Ectodermal cell (in vitro differentiated cells): ENCODE results near the gene KIAA1671.

Experiments
- H3K27ac ChIP-seq: 2 replicates; pipeline ENCODE4 v1.7.0; 2013; ENCODE audit warnings: mild to moderate bottlenecking, low read depth, low read length; ENCODE audit not compliant: insufficient read depth, poor library complexity, severe bottlenecking
- H3K27me3 ChIP-seq: 2 replicates; pipeline ENCODE4 v1.7.0; 2013; ENCODE audit warnings: mild to moderate bottlenecking, low read length; ENCODE audit not compliant: insufficient read depth, control insufficient read depth, poor library complexity, severe bottlenecking
- H3K36me3 ChIP-seq: one replicate; pipeline ENCODE4 v1.7.0; 2013; ENCODE audit warnings: low read length; ENCODE audit not compliant: control insufficient read depth, insufficient read depth
- H3K4me1 ChIP-seq: one replicate; pipeline ENCODE4 v1.7.0; 2013; ENCODE audit warnings: low read length; ENCODE audit not compliant: control insufficient read depth, insufficient read depth
- H3K4me3 ChIP-seq: 2 replicates; pipeline ENCODE4 v1.7.0; 2013; ENCODE audit warnings: low read depth, low read length, control low read depth; ENCODE audit not compliant: insufficient read depth
- H3K9me3 ChIP-seq: 2 replicates; pipeline ENCODE4 v1.7.0; 2013; ENCODE audit warnings: mild to moderate bottlenecking, low read length, moderate library complexity; ENCODE audit not compliant: control insufficient read depth
- WGBS, 2 experiments: methylation state at CpG; one replicate each; pipeline ENCODE4 v1.1.7; 2013; ENCODE audit warnings: missing lambda C conversion rate in 2 of 2; 5-methylcytosine and 5-hydroxymethylcytosine counted together

Gene KIAA1671

DNA sequence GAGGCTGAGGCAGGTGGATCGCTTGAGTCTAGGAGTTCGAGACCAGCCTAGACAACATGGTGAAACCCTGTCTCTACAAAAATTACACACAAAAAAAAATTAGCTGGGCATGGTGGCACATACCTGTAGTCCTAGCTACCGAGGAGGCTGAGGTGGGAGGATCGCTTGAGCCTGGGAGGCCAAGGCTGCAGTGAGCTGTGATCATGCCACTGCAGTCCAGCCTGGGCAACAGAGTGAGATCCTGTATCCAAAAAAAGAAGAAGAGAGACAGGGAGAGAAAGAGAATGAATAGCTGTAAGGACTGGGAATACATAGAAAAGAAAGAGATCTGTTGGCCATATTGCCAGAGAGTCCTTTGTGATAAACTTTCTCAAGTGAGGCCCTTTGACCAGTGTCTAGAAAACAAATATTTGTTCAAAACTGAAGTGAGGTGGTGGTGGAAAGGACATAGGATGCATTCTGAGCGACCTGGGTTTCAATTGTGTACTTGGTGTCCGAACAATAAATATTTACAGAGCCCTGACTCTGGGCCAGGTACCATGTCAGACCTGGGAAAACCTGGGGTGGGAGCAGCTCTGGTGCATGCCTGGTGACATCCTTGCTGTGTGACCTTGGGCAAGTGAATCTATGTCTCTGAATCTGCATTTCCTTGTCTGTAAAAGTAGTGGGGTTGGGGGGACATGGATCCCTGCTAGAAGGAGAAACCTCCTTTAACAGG lies 157.5 kb downstream of the KIAA1671 start:
- no peak overlapping the region for H3K4me3 ChIP-seq
- 91 to 92% methylated on average over 6 of the region's 6 CpGs for WGBS, 2 experiments
- H3K27ac ChIP-seq = no peak overlapping the region
- H3K27me3 ChIP-seq = peaks cover 7% of the 10 kb centered on the region
- H3K9me3 ChIP-seq = no peaks in the 10 kb centered on the region
- H3K36me3 ChIP-seq = no peaks in the 10 kb centered on the region
- H3K4me1 ChIP-seq = peaks cover 8% of the 10 kb centered on the region

DNA sequence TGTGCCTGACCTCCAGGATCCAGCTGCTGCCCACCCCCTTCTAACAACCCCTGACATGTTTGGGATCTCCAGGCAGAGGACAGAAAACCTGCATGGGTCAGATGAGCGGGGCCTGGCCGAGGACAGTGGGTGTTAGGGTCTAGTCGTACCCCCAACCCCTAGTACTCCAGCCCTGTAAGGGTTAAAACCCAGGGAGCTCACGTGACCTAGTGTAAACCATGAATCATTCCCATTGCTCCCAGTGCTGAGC lies 158.0 kb downstream of the KIAA1671 start:
- Histone ChIP-seq H3K4me1 (peaks cover 12% of the 10 kb centered on the region), H3K27me3 (peaks cover 7% of the 10 kb centered on the region), H3K36me3 (no peaks in the 10 kb centered on the region), H3K27ac (no peak overlapping the region), H3K9me3 (no peaks in the 10 kb centered on the region), H3K4me3 (peak overlapping the region; percentile 43)
- 16 to 20% methylated on average over 4 of the region's 4 CpGs for WGBS, 2 experiments

DNA sequence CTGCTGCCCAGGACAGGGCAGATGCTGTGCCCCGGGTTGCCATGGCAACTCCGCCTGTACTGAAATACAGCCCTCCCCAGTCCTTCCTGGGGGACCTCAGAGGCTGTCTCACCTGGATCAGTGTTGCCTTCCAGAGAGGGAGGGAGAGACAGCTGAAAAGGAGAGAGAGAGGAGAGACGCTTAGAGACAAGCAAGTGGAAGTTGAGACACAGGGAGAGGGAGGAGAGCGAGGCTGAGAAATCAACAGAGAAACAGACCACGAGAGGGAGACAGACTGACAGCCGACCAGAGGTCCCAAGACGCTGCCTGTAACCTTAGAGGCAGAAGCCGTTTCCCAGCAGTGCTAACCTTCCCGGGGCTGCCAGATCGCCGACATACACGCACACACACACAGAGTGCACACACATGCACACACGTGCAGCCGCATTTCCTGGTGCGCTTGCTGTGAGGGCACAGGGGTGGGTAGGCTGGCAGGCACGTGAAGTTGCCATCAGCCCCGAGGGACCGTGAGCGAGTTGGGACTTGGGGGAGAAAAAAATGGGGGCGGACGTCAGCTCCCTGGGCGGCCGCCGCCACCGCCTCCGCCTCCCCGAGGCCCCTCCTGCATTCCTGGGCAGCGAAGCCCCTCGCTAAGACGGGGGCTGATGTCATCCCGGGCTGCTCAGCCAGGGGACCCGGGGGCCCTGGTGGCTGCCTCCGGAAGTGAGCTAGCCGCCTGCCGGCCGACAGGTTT lies 158.5 kb downstream of the KIAA1671 start:
- no peaks in the 10 kb centered on the region for H3K36me3 ChIP-seq
- H3K27me3 ChIP-seq = peaks cover 7% of the 10 kb centered on the region
- H3K27ac ChIP-seq = peak overlapping the region; percentile 88
- no peaks in the 10 kb centered on the region for H3K9me3 ChIP-seq
- peak overlapping the region; percentile 43 for H3K4me3 ChIP-seq
- WGBS, 2 experiments = 0 to 1% methylated on average over 36 of the region's 36 CpGs
- H3K4me1 ChIP-seq = peaks cover 12% of the 10 kb centered on the region

GRCh38 chr22:25111579-25112517 lies 159.3 kb downstream of the KIAA1671 start:
- 24 to 27% methylated on average over 31 to 32 of the region's 35 CpGs for WGBS, 2 experiments

GRCh38 chr22:25112538-25113253 lies 160.2 kb downstream of the KIAA1671 start:
- Histone ChIP-seq H3K36me3 (no peaks in the 10 kb centered on the region), H3K4me3 (no peak overlapping the region), H3K9me3 (no peaks in the 10 kb centered on the region), H3K27me3 (peaks cover 7% of the 10 kb centered on the region), H3K27ac (no peak overlapping the region), H3K4me1 (peaks cover 12% of the 10 kb centered on the region)
- WGBS, 2 experiments = 81% methylated on average over 20 of the region's 20 CpGs

More at GRCh38 chr22:25111579-25112517, 159.3 kb downstream of the KIAA1671 start:
- H3K27ac ChIP-seq = no peak overlapping the region
- peaks cover 7% of the 10 kb centered on the region for H3K27me3 ChIP-seq
- H3K36me3 ChIP-seq = no peaks in the 10 kb centered on the region
- H3K4me3 ChIP-seq = peak overlapping the region; percentile 43
- no peaks in the 10 kb centered on the region for H3K9me3 ChIP-seq
- H3K4me1 ChIP-seq = peaks cover 12% of the 10 kb centered on the region

DNA sequence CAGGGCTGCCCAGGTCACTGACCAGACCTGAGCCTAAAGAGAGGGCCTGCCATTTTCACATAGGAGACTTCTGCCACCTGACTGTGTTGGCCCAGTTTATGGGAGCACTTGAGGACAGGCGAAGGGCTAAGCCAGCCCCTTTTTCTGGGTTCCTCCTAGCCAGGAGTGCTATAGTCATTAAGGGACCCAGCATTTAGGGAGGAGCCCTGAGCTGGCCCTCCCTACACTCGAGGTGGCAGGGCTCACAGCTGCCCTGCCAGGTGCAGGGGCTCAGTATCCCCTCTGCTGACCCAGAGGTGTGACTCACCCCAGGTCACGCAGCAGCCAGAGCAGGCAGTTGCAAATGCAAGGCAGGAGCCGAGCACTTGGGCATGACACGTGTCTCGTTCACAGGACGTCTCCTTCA lies 160.8 kb downstream of the KIAA1671 start:
- no peak overlapping the region for H3K4me3 ChIP-seq
- no peak overlapping the region for H3K27ac ChIP-seq
- no peaks in the 10 kb centered on the region for H3K36me3 ChIP-seq
- H3K27me3 ChIP-seq = peaks cover 7% of the 10 kb centered on the region
- no peaks in the 10 kb centered on the region for H3K9me3 ChIP-seq
- 91 to 92% methylated on average over 7 of the region's 7 CpGs for WGBS, 2 experiments
- peaks cover 12% of the 10 kb centered on the region for H3K4me1 ChIP-seq

- H3K27ac ChIP-seq = no peak overlapping the region
- peaks cover 7% of the 10 kb centered on the region for H3K27me3 ChIP-seq
- H3K4me3 ChIP-seq = no peak overlapping the region
- H3K36me3 ChIP-seq = no peaks in the 10 kb centered on the region
- WGBS, 2 experiments = 80 to 81% methylated on average over 16 of the region's 17 CpGs
- H3K4me1 ChIP-seq = peaks cover 13% of the 10 kb centered on the region
- H3K9me3 ChIP-seq = no peaks in the 10 kb centered on the region
Observed at GRCh38 chr22:25114369-25115362, 162.2 kb downstream of the KIAA1671 start.

DNA sequence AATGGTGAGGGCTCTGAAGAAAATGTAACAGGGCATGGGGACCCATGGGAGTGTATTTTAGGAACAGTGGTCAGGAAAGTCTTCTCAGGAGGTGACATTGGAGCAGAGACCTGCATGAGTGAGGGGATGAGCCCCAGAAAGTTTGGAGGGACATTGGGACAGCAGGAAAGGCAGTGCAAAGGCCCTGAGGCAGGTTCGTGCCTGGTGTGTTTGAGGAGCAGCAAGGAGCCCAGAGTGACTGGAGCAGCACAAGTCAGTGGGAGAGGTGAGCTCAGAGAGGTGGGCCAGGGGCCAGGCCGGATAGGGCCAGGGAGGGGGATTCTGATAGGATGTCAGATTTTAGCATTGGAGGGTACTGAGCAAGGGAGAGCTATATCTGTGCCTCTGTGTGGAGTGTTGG lies 167.1 kb downstream of the KIAA1671 start:
- H3K27ac ChIP-seq = no peak overlapping the region
- WGBS, 2 experiments = 80 to 83% methylated on average over 2 of the region's 2 CpGs
- H3K4me3 ChIP-seq = no peak overlapping the region
- no peaks in the 10 kb centered on the region for H3K9me3 ChIP-seq
- H3K27me3 ChIP-seq = no peaks in the 10 kb centered on the region
- peaks cover 3% of the 10 kb centered on the region for H3K36me3 ChIP-seq
- peaks cover 12% of the 10 kb centered on the region for H3K4me1 ChIP-seq

DNA sequence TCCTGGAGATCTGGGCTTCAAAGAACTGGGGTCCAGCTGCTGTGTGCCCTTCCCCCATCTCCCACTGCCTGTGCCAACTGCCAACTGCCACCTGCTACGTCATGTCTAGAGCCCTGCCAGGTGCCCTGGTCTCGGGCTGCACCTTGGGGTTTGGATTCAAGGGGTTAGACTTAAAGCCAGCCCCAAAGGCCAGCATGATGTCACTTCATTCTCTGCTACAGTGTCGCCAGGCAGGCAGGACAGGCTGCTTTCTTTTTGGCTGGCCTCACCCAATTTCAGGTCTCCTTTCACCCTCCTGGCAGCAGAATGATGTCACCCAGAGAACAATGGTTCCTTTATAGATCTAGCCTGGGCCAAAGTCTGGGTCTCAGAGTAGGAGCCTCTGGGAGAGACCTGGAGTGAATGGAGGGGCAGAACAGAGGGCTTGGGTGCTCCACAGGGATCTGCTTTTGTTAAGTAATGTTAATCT lies 167.6 kb downstream of the KIAA1671 start:
- Histone ChIP-seq H3K4me3 (no peak overlapping the region), H3K9me3 (no peaks in the 10 kb centered on the region), H3K4me1 (peaks cover 11% of the 10 kb centered on the region), H3K36me3 (peaks cover 3% of the 10 kb centered on the region), H3K27ac (no peak overlapping the region), H3K27me3 (no peaks in the 10 kb centered on the region)
- 50 to 53% methylated on average over 3 of the region's 3 CpGs for WGBS, 2 experiments
